Gastroesophageal sphincter (tissue), 3 donors: ENCODE data around the gene HECTD3.

ENCODE experiments used
- CTCF ChIP-seq, 4 experiments: fragments of 200-600 bp in 2 of 4; fragments of 450-650 bp in 2 of 4; sonication (generic) in 1 of 4; IDR thresholded peaks; one replicate each; pipeline ENCODE4 v1.5.1; 2017 to 2019; ENCODE audit warnings: antibody characterized with exemption in 4 of 4, mild to moderate bottlenecking in 2 of 4, moderate library complexity in 2 of 4
- POLR2A ChIP-seq, 2 donors: fragments of 450-650 bp; IDR thresholded peaks; one replicate each; pipeline ENCODE4 v1.6.1; 2017; ENCODE audit warnings: antibody characterized with exemption in 2 of 2, mild to moderate bottlenecking in 2 of 2, moderate library complexity in 1 of 2

DNA sequence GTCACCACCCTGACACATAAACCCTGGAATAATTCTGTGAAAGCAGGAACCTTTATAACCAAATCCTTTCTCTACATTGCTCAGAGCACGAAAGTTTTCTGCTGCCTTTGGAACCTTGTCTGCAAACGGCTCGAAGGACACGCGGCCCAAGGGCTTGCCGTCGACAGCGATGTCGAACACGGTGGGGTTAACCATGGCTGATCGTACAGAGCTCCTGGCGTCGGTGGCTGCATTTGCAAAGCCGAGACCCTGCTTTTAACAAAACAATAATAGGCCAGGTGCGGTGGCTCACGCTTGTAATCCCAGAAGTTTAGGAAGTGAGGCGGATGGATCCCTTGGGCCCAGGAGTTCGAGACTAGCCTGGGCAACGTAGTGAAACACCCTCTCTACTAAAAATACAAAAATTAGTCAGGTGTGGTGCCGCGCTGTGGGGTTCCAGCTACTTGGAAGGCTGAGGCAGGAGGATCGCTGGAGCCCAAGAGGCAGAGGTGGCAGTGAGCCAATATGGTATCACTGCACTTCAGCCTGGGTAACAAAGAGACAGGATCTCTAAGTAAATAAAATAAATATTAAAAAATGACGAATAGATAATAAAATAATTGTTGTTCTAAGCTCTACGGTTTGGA, 22.5 kb downstream of the HECTD3 start:
- TF ChIP-seq POLR2A (IDR thresholded peaks at IDR 0.05) (no peak), CTCF (IDR thresholded peaks at IDR 0.05) (no peak)
